ENCODE data around the gene MAPK6.
A peak's percentile ranks its signal among the peaks of the same experiment; 100 is the strongest.
"Not testable (repeated sequence)": the region's sequence is repeated elsewhere in the genome, so short reads cannot be mapped to it uniquely, and the experiment has no call there.

MAPK6 gene

DNA sequence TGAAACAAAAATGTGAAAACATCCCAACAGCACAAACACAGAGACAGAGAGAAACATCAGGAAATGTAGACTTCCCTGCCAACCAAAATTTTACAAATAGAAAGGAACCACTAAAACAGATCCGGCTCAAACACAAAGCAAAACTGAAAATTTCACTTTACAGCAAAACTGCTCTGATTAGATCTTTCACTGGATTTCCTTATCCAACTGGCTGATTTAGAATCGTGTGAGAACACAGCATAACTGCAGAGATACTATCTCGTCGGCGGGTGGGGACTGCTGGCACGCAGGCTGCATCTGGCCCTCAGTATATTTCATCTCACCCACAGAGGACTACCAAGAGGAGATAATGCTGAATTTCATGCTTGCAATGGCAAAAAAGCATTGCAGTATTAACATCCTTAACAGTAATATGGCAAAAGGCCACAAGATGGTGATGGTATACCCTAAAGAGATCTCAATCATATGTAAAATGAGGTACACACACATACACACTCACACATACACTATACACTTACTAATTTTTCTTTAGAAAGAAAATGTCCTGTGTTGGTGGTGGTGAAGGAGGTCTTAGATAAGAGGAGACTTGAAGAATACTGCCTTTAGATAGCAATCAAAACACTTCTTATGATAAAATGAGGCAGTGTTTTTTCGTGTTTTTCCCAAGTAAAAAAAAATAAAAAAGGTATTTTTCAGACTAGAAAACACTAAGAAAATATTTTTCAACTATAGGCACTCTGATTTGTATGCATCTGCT, 36.8 kb upstream of the MAPK6 start:
- TF ChIP-seq, protein P1, sequence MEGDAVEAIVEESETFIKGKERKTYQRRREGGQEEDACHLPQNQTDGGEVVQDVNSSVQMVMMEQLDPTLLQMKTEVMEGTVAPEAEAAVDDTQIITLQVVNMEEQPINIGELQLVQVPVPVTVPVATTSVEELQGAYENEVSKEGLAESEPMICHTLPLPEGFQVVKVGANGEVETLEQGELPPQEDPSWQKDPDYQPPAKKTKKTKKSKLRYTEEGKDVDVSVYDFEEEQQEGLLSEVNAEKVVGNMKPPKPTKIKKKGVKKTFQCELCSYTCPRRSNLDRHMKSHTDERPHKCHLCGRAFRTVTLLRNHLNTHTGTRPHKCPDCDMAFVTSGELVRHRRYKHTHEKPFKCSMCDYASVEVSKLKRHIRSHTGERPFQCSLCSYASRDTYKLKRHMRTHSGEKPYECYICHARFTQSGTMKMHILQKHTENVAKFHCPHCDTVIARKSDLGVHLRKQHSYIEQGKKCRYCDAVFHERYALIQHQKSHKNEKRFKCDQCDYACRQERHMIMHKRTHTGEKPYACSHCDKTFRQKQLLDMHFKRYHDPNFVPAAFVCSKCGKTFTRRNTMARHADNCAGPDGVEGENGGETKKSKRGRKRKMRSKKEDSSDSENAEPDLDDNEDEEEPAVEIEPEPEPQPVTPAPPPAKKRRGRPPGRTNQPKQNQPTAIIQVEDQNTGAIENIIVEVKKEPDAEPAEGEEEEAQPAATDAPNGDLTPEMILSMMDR (conservative IDR thresholded peaks at IDR 0.05): no peak; the same call in 1 of the 2 replicates
- TF ChIP-seq ZFX (IDR thresholded peaks at IDR 0.05): no peak
- H3K27ac ChIP-seq: peak overlapping the region; percentile 96; the same call in 1 of the 2 replicates

DNA sequence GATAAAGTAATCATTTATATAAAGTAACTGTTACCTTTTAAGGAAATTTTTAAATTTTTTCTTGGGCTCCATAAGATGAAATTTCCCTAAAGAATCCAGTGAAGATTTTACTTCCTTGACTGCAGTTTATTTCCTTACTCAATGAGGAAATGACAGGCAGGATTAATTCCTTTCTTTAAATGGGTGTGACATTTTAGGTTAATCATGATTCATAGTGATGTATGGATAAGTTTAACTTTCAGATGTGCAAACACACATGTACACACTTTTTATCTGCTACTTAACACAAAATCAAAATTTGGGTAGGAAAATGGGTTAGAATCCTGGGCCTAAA, 36.3 kb upstream of the MAPK6 start:
- no peak for TF ChIP-seq ZFX (IDR thresholded peaks at IDR 0.05)
- TF ChIP-seq, protein P1 (conservative IDR thresholded peaks at IDR 0.05): no peak
- H3K27ac ChIP-seq: peak overlapping the region; percentile 92

DNA sequence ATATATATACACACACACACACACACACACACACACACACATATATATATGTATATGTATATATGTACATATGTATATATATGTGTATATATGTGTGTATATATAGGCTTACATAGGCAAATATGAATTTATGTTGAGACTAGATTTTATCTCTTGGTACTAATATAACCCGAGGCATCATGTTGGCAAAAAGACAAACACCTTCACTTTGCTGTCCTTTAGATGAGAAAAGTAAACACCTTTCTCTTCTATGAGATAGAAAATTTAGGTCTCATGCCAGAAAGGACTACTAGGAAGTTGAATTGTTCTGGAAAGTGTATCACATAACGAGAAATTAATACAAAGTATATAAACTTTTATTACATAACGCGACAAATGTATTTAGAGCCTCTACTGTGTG, 27.9 kb upstream of the MAPK6 start:
- no peak for TF ChIP-seq ZFX (IDR thresholded peaks at IDR 0.05)
- TF ChIP-seq, protein P1 (conservative IDR thresholded peaks at IDR 0.05): no peak
- peak overlapping the region; percentile 91 for H3K27ac ChIP-seq

DNA sequence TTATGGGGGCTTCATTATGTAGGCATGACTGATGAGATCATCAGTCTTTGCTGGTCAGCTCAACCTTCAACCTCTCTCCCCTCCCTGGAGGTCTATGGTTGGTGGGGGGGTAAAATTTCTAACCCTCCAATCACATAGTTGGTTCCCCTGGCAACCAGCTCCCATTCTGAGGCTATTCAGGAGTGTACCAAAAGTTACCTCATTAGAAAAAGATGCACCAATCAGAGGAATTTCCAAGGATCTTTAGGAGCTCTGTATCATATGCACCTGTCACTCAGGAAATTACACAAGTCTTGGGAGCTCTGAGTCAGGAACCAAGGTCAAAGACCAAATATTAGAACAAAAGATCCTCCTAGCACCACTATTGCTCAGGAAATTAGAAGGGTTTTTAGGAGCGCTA, 26.1 kb upstream of the MAPK6 start:
- TF ChIP-seq, protein P1 (conservative IDR thresholded peaks at IDR 0.05): no peak
- TF ChIP-seq ZFX (IDR thresholded peaks at IDR 0.05): no peak
- peak overlapping the region; percentile 91 for H3K27ac ChIP-seq

DNA sequence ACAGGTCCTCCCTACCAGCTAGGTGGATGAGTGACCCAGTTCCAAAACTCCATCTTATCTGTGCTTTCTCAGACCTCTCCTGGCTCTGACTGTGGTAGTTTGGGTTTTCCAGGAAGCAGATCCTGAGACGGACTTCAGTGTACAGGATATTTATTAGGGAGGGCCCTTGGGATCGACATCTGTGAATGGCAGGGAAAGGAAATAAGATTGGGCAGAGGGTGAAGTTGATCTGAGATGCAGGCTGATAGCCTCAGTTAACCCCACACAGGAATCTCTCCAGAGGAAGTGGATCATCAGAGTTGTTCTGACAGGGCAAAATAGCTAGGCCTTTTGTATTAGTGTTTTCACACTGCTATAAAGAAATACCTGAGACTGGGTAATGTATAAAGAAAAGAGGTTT, 16.7 kb upstream of the MAPK6 start:
- no peak for TF ChIP-seq ZFX (IDR thresholded peaks at IDR 0.05)
- TF ChIP-seq, protein P1 (conservative IDR thresholded peaks at IDR 0.05): no peak
- H3K27ac ChIP-seq: no peak overlapping the region

DNA sequence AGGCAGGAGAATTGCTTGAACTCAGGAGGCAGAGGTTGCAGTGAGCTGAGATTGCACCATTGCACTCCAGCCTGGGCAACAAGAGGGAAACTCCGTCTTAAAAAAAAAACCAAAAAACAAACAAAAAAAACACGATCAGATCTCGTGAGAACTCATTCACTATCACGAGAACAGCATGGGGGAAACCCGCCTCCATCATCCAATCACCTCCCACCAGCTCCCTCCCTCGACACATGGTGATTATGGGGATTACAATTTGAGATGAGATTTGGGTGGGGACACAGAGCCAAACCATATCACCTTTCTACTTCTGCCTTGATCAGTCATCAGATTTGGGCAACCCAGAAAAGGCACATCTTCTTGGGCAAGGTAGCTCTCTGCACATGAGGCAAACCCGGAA, 15.9 kb upstream of the MAPK6 start:
- not testable (repeated sequence) for H3K27ac ChIP-seq

DNA sequence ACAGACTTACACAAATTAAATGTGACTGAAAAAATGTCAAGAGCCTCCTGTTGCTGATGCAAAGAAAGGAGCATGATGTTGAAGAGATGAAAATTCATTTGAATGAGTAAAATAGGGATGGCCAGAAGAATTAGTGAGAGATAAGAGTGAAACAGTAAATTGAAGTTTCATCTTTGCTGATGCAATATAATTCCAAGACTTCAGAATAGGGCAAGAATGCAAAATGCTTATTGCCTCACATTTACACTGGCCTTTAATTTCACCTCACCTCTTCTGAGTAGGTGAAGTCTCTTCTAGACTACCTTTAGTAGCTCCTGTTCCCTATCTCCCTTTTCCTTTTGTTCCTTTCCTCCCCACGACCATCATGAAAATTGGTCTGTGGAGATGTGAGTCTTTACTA, 15.3 kb upstream of the MAPK6 start:
- TF ChIP-seq, protein P1 (conservative IDR thresholded peaks at IDR 0.05): no peak
- no peak overlapping the region for H3K27ac ChIP-seq

DNA sequence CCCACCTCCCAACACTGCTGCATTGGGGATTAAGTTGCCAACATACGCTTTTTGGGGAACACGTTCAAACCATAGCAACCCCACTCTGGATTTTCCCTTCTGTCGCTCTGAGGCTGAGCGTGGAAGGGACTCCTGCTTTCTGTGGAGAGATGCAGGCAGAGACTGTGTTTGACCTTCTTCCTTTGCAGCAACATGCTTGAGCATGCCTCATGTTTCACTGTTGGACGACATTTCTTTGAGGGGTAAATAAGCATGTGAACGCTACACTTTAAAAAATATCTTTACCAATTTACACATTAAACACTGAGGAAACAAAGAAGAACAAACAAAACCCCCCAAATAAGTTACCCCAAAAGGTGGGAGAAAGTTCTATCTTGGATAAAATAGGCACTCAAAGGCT, 14.2 kb upstream of the MAPK6 start:
- no peak overlapping the region for H3K27ac ChIP-seq
- no peak for TF ChIP-seq ZFX (IDR thresholded peaks at IDR 0.05)
- TF ChIP-seq, protein P1 (conservative IDR thresholded peaks at IDR 0.05): no peak
